ENCODE measurements around the gene CCL13.
"Not testable (repeated sequence)": the region's sequence is repeated elsewhere in the genome, so short reads cannot be mapped to it uniquely, and the experiment has no call there.

Gene CCL13

DNA sequence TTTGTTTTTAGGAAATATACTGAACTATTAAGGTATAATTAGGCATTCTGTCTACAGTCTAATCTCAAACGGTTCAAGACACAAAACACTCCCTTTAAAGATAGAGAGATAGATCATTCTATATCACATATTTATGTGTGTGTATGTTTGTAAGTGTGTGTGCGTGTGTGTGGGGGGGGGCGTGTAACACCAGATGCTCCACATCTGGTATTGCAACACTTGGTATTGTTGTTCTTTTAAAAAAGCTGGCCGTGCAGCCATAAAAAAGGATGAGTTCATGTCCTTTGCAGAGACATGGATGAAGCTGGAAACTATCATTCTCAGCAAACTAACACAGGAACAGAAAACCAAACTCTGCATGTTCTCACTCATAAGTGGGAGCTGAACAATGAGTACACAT is 28.7 kb upstream of the CCL13 start:
- not testable (repeated sequence) for H3K9me3 ChIP-seq (ENCODE audit: control insufficient read depth in 5 of 5, low read length in 5 of 5); H3K4me3 ChIP-seq (ENCODE audit: low read depth in 1 of 5, low read length in 5 of 5); H3K4me1 ChIP-seq (ENCODE audit: control insufficient read depth in 5 of 5, insufficient read depth in 5 of 5, low read length in 5 of 5); H3K27ac ChIP-seq (ENCODE audit: low read depth, low read length); H3K27me3 ChIP-seq (ENCODE audit: control insufficient read depth in 5 of 5, insufficient read depth in 4 of 5, low read length in 5 of 5); H3K9ac ChIP-seq (ENCODE audit: low read length in 5 of 5); H3K36me3 ChIP-seq (ENCODE audit: control insufficient read depth in 5 of 5, insufficient read depth in 5 of 5, low read length in 5 of 5)

DNA sequence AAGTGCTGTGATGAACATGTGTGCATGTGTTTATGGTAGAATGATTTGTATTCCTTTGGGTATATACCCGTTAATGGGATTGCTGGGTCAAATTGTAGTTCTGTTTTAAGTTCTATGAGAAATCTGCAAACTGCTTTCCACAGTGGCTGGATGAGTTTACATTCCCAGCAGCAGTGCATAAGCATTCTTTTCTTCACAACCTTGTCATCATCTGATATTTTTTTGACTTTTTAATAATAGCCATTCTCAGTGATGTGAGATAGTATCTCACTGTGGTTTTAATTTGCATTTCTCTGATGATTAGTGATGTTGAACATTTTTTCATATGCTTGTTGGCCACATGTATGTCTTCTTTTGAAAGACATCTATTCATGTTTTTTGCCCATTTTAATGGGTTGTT is 18.6 kb upstream of the CCL13 start:
- no peaks in the 10 kb centered on the region for H3K27me3 ChIP-seq (ENCODE audit: control insufficient read depth in 5 of 5, insufficient read depth in 4 of 5, low read length in 5 of 5)
- H3K9me3 ChIP-seq (ENCODE audit: control insufficient read depth in 5 of 5, low read length in 5 of 5) = peaks cover 0 to 2% (median 0%) of the 10 kb centered on the region in 5 donors
- no peak overlapping the region for H3K9ac ChIP-seq (ENCODE audit: low read length in 5 of 5)
- no peak overlapping the region for H3K27ac ChIP-seq (ENCODE audit: low read depth, low read length)
- H3K4me3 ChIP-seq (ENCODE audit: low read depth in 1 of 5, low read length in 5 of 5) = no peak overlapping the region
- H3K4me1 ChIP-seq (ENCODE audit: control insufficient read depth in 5 of 5, insufficient read depth in 5 of 5, low read length in 5 of 5) = no peaks in the 10 kb centered on the region
- no peaks in the 10 kb centered on the region for H3K36me3 ChIP-seq (ENCODE audit: control insufficient read depth in 5 of 5, insufficient read depth in 5 of 5, low read length in 5 of 5)

DNA sequence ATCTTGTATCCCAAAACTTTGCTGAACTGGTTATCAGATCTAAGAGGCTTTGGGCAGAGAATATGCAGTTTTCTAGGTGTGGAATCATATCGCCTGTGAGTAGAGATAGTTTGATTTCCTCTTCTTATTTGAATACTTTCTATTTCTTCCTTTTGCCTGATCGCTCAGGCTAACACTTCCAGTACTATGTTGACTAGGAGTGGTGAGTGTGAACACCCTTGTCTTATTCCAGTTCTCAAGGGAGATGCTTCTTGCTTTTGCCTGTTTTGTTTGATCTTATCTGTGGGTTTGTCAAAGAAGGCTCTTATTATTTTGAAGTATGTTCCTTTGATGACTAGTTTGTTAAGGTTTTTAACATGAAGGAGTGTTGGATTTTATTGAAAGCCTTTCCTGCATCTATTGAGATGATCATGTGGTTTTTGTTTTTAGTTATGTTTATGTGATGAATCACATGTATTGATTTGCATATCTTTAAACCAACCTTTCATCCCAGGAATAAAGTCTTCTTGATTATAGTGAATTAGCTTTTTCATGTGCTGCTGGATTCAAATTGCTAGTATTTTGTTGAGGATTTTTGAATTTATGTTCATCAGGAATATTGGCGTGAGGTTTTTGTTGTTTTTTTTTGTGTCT is 17.0 kb upstream of the CCL13 start:
- H3K27me3 ChIP-seq (ENCODE audit: control insufficient read depth in 5 of 5, insufficient read depth in 4 of 5, low read length in 5 of 5) = no peaks in the 10 kb centered on the region
- no peak overlapping the region for H3K9ac ChIP-seq (ENCODE audit: low read length in 5 of 5)
- peaks cover 0 to 2% (median 0%) of the 10 kb centered on the region in 5 donors for H3K9me3 ChIP-seq (ENCODE audit: control insufficient read depth in 5 of 5, low read length in 5 of 5)
- H3K4me3 ChIP-seq (ENCODE audit: low read depth in 1 of 5, low read length in 5 of 5) = no peak overlapping the region
- H3K36me3 ChIP-seq (ENCODE audit: control insufficient read depth in 5 of 5, insufficient read depth in 5 of 5, low read length in 5 of 5) = no peaks in the 10 kb centered on the region
- H3K4me1 ChIP-seq (ENCODE audit: control insufficient read depth in 5 of 5, insufficient read depth in 5 of 5, low read length in 5 of 5) = no peaks in the 10 kb centered on the region
- H3K27ac ChIP-seq (ENCODE audit: low read depth, low read length) = no peak overlapping the region

DNA sequence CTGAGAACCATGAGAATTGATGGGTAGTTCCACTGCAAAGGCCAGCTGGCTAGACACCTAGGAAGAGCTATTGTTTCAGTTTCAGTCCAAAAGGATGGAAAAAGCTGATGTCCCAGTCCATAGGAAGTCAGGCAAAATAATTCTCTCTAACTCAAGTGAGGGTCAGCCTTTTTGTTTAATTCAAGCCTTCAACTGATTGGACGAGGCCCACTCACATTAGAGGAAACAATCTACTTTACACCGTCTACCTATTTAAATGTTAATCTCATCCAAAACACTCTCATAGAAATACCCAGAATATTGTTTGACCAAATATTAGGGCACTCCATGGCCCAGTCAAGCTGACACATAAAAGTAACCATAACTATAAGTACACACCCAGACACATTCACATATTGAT is 14.4 kb upstream of the CCL13 start:
- Histone ChIP-seq H3K9me3 (ENCODE audit: control insufficient read depth in 5 of 5, low read length in 5 of 5) (no peaks in the 10 kb centered on the region), H3K9ac (ENCODE audit: low read length in 5 of 5) (no peak overlapping the region), H3K27me3 (ENCODE audit: control insufficient read depth in 5 of 5, insufficient read depth in 4 of 5, low read length in 5 of 5) (no peaks in the 10 kb centered on the region), H3K36me3 (ENCODE audit: control insufficient read depth in 5 of 5, insufficient read depth in 5 of 5, low read length in 5 of 5) (no peaks in the 10 kb centered on the region), H3K4me1 (ENCODE audit: control insufficient read depth in 5 of 5, insufficient read depth in 5 of 5, low read length in 5 of 5) (no peaks in the 10 kb centered on the region), H3K27ac (ENCODE audit: low read depth, low read length) (no peak overlapping the region), H3K4me3 (ENCODE audit: low read depth in 1 of 5, low read length in 5 of 5) (no peak overlapping the region)

DNA sequence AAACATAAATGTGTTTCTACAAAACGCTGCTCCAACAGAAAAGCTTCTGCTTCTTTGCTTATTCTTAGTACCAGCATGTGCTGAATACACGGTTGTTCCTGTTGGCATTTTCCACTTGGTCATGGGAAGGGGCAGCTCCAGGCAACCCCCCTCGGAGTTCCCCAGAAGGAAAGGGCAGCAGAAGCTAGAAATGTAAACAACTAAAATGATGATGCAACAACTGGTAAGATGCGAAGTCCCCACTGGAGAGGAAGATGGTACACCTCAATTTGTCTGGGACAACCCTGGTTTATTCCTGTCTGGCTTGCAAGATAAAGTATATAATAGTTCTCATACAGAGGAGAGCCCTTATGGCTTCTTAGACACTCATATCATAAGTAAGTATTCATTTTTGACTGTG is 9.2 kb upstream of the CCL13 start:
- H3K9ac ChIP-seq (ENCODE audit: low read length in 5 of 5) = no peak overlapping the region
- H3K4me3 ChIP-seq (ENCODE audit: low read depth in 1 of 5, low read length in 5 of 5) = no peak overlapping the region

DNA sequence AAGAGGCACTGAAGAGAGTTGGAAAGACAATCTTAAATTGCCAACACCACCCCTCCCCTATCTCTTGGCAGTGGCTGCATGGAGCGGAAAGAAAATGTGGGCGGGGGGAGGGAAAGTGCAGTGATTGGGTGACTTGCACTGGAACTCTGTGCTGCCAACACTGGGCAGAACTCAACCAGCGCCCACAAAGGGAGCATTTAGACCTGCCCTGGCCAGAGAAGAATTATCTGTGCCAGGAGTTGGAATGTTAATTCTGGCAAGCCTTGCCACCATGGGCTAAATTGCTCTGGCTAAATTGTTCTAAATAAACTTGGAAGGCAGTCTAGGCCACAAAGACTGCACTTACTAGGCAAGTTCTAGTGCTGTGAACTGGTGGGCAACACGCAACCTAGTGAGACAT is 6.5 kb upstream of the CCL13 start:
- Histone ChIP-seq H3K4me3 (ENCODE audit: low read depth in 1 of 5, low read length in 5 of 5) (no peak overlapping the region), H3K27me3 (ENCODE audit: control insufficient read depth in 5 of 5, insufficient read depth in 4 of 5, low read length in 5 of 5) (no peaks in the 10 kb centered on the region), H3K36me3 (ENCODE audit: control insufficient read depth in 5 of 5, insufficient read depth in 5 of 5, low read length in 5 of 5) (no peaks in the 10 kb centered on the region), H3K9ac (ENCODE audit: low read length in 5 of 5) (no peak overlapping the region), H3K27ac (ENCODE audit: low read depth, low read length) (no peak overlapping the region), H3K4me1 (ENCODE audit: control insufficient read depth in 5 of 5, insufficient read depth in 5 of 5, low read length in 5 of 5) (peaks cover 0 to 6% (median 5%) of the 10 kb centered on the region in 5 donors), H3K9me3 (ENCODE audit: control insufficient read depth in 5 of 5, low read length in 5 of 5) (no peaks in the 10 kb centered on the region)

More for the DNA sequence above, 9.2 kb upstream of the CCL13 start:
- H3K9me3 ChIP-seq (ENCODE audit: control insufficient read depth in 5 of 5, low read length in 5 of 5) = no peaks in the 10 kb centered on the region
- no peaks in the 10 kb centered on the region for H3K27me3 ChIP-seq (ENCODE audit: control insufficient read depth in 5 of 5, insufficient read depth in 4 of 5, low read length in 5 of 5)
- no peak overlapping the region for H3K27ac ChIP-seq (ENCODE audit: low read depth, low read length)
- no peaks in the 10 kb centered on the region for H3K36me3 ChIP-seq (ENCODE audit: control insufficient read depth in 5 of 5, insufficient read depth in 5 of 5, low read length in 5 of 5)
- H3K4me1 ChIP-seq (ENCODE audit: control insufficient read depth in 5 of 5, insufficient read depth in 5 of 5, low read length in 5 of 5) = peaks cover 0 to 6% (median 0%) of the 10 kb centered on the region in 5 donors

DNA sequence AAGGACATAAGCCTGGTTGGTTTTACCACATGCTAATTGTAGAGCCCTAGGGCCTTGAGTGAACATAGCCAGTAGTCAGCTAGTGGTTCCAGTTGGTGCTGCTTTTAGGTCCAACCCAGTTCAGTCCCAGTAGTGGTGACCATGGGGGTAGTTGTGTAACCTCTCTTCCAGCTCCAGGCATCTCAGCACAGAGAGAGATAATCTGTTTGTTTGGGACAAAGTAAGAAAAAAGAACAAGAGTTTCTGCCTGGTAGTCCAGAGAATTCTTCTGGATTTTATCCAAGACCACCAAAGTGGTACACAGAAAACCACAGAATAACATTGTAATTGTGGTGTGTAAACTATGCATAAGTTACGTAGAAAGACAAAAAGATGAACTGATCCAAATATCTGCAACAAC is 5.2 kb upstream of the CCL13 start:
- Histone ChIP-seq H3K4me3 (ENCODE audit: low read depth in 1 of 5, low read length in 5 of 5) (no peak overlapping the region), H3K4me1 (ENCODE audit: control insufficient read depth in 5 of 5, insufficient read depth in 5 of 5, low read length in 5 of 5) (peaks cover 0 to 11% (median 6%) of the 10 kb centered on the region in 5 donors), H3K9ac (ENCODE audit: low read length in 5 of 5) (no peak overlapping the region), H3K27me3 (ENCODE audit: control insufficient read depth in 5 of 5, insufficient read depth in 4 of 5, low read length in 5 of 5) (no peaks in the 10 kb centered on the region), H3K9me3 (ENCODE audit: control insufficient read depth in 5 of 5, low read length in 5 of 5) (no peaks in the 10 kb centered on the region), H3K36me3 (ENCODE audit: control insufficient read depth in 5 of 5, insufficient read depth in 5 of 5, low read length in 5 of 5) (no peaks in the 10 kb centered on the region), H3K27ac (ENCODE audit: low read depth, low read length) (no peak overlapping the region)

DNA sequence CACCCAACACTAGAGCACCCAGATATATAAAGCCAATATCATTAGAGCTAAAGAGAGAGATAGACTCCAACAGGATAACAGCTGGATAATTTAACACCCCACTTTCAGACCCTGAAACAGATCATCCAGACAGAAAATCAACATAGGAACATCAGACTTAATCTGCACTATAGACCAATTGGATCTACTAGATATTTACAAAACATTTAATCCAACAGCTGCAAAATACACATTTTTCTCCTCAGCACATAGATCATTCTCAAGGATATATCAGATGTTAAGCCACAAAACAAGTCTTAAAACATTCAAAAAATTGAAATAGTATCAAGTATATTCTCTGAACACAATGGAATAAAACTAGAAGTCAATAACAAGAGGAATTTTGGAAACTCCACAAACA is 4.1 kb upstream of the CCL13 start:
- H3K27me3 ChIP-seq (ENCODE audit: control insufficient read depth in 5 of 5, insufficient read depth in 4 of 5, low read length in 5 of 5) = no peaks in the 10 kb centered on the region
- no peaks in the 10 kb centered on the region for H3K36me3 ChIP-seq (ENCODE audit: control insufficient read depth in 5 of 5, insufficient read depth in 5 of 5, low read length in 5 of 5)
- no peak overlapping the region for H3K27ac ChIP-seq (ENCODE audit: low read depth, low read length)
- H3K4me1 ChIP-seq (ENCODE audit: control insufficient read depth in 5 of 5, insufficient read depth in 5 of 5, low read length in 5 of 5) = peaks cover 0 to 15% (median 6%) of the 10 kb centered on the region in 5 donors
- H3K4me3 ChIP-seq (ENCODE audit: low read depth in 1 of 5, low read length in 5 of 5) = no peak overlapping the region
- H3K9me3 ChIP-seq (ENCODE audit: control insufficient read depth in 5 of 5, low read length in 5 of 5) = no peaks in the 10 kb centered on the region
- H3K9ac ChIP-seq (ENCODE audit: low read length in 5 of 5) = no peak overlapping the region

DNA sequence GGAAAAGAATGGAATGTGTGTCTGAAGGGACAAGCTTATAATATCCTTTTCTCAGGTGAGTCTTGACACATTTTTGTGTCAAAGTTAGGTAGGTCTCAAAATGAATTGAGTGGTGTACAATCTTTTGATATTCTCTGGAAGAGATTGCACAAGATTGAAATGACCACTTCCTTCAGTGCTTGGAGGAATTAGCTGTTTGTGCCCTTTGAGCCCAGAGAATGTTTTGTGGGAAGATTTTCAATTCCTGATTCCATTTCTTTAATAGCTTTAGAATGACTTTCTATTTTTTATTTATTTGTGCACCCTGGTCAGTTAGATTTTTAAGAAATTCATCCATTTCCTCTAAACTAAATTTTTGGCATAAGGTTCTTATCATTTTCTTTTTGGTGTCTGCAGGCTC is 1.6 kb upstream of the CCL13 start:
- no peak overlapping the region for H3K9ac ChIP-seq (ENCODE audit: low read length in 5 of 5)
- no peaks in the 10 kb centered on the region for H3K36me3 ChIP-seq (ENCODE audit: control insufficient read depth in 5 of 5, insufficient read depth in 5 of 5, low read length in 5 of 5)
- H3K27me3 ChIP-seq (ENCODE audit: control insufficient read depth in 5 of 5, insufficient read depth in 4 of 5, low read length in 5 of 5) = no peaks in the 10 kb centered on the region
- no peaks in the 10 kb centered on the region for H3K9me3 ChIP-seq (ENCODE audit: control insufficient read depth in 5 of 5, low read length in 5 of 5)
- no peak overlapping the region for H3K4me3 ChIP-seq (ENCODE audit: low read depth in 1 of 5, low read length in 5 of 5)
- no peak overlapping the region for H3K27ac ChIP-seq (ENCODE audit: low read depth, low read length)
- H3K4me1 ChIP-seq (ENCODE audit: control insufficient read depth in 5 of 5, insufficient read depth in 5 of 5, low read length in 5 of 5) = peaks cover 0 to 14% (median 5%) of the 10 kb centered on the region in 5 donors

DNA sequence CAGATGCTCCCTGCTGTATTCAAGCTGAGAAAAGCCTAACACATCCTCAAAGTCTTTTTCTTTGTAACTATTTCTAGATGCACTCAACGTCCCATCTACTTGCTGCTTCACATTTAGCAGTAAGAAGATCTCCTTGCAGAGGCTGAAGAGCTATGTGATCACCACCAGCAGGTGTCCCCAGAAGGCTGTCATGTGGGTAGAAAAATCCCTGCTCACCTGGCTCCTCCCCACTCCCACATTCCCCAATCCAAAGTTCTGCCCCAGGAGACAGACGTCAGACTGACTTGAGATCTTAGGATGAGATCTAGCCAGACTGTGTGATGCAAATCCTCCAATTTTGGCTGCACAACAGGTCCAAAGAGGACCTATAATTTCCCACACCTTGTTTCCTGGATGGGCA is 1.1 kb downstream of the CCL13 start:
- H3K9me3 ChIP-seq (ENCODE audit: control insufficient read depth in 5 of 5, low read length in 5 of 5) = no peaks in the 10 kb centered on the region
- H3K4me3 ChIP-seq (ENCODE audit: low read depth in 1 of 5, low read length in 5 of 5) = no peak overlapping the region
- H3K4me1 ChIP-seq (ENCODE audit: control insufficient read depth in 5 of 5, insufficient read depth in 5 of 5, low read length in 5 of 5) = peaks cover 0 to 29% (median 11%) of the 10 kb centered on the region in 5 donors
- H3K9ac ChIP-seq (ENCODE audit: low read length in 5 of 5) = no peak overlapping the region
- no peaks in the 10 kb centered on the region for H3K27me3 ChIP-seq (ENCODE audit: control insufficient read depth in 5 of 5, insufficient read depth in 4 of 5, low read length in 5 of 5)
- no peak overlapping the region for H3K27ac ChIP-seq (ENCODE audit: low read depth, low read length)
- H3K36me3 ChIP-seq (ENCODE audit: control insufficient read depth in 5 of 5, insufficient read depth in 5 of 5, low read length in 5 of 5) = no peaks in the 10 kb centered on the region
